Ascending aorta (tissue), 2 donors: Measurements from ENCODE around the gene SGCD. TPM values are rescaled to one million over a fixed set of nuclear protein-coding genes. Genes with fewer than 3 reads are reported as not detected.

Experiments
- DNase-seq, 2 donors: peaks; one replicate each; pipeline ENCODE4 v3.0.0-alpha.2; 2019; ENCODE audit warnings: low spot score in 2 of 2
- H3K27ac ChIP-seq, 2 donors: fragments of 200-600 bp; sonication (generic); one replicate each; pipeline ENCODE4 v1.5.1; 2016 to 2017; ENCODE audit warnings: mild to moderate bottlenecking in 1 of 2
- H3K27me3 ChIP-seq: fragments of 200-600 bp; sonication (generic); one replicate; pipeline ENCODE4 v1.5.1; 2017
- H3K36me3 ChIP-seq, 2 donors: fragments of 200-600 bp; sonication (generic); one replicate each; pipeline ENCODE4 v1.5.1; 2016
- H3K4me1 ChIP-seq, 2 donors: fragments of 200-600 bp; sonication (generic); one replicate each; pipeline ENCODE4 v1.5.1; 2016 to 2017; ENCODE audit warnings: mild to moderate bottlenecking in 1 of 2
- H3K4me3 ChIP-seq, 2 donors: fragments of 200-600 bp; sonication (generic); one replicate each; pipeline ENCODE4 v1.5.1; 2016 to 2017; ENCODE audit warnings: mild to moderate bottlenecking in 1 of 2
- H3K9me3 ChIP-seq, 2 donors: fragments of 200-600 bp; sonication (generic); one replicate each; pipeline ENCODE4 v1.5.1; 2016
- CTCF ChIP-seq, 3 experiments: fragments of 200-600 bp in 2 of 3; fragments of 450-650 bp in 1 of 3; sonication (generic) in 2 of 3; IDR thresholded peaks; one replicate each; pipeline ENCODE4 v1.5.1; 2016 to 2019; ENCODE audit warnings: antibody characterized with exemption in 3 of 3, mild to moderate bottlenecking in 1 of 3, moderate library complexity in 1 of 3
- intact Hi-C: fragments of 100-400 bp; cut with DNase I; formaldehyde crosslinking; loops from one replicate; pipeline ENCODE4 v1.15.1; 2023
- total RNA-seq: library from RNA; depleted of rRNA; stranded (reverse); fragments of >200 nt; gene quantifications from one replicate; pipeline ENCODE4 v1.1.0, GENCODE V29; 2016

The SGCD gene
- total RNA-seq, 1 donor from 2014 or later: 4.0 TPM

GRCh38 chr5:156383510-156384265, 56.7 kb downstream of the SGCD start:
- no peaks in the 10 kb centered on the region for H3K27me3 ChIP-seq
- TF ChIP-seq CTCF (IDR thresholded peaks at IDR 0.05): no peak
- no peaks in the 10 kb centered on the region for H3K9me3 ChIP-seq
- no peaks in the 10 kb centered on the region for H3K36me3 ChIP-seq
- no peak overlapping the region for H3K4me3 ChIP-seq
- H3K27ac ChIP-seq: no peak overlapping the region
- peaks cover 0 to 9% of the 10 kb centered on the region in 2 donors for H3K4me1 ChIP-seq
- DNase-seq: no peak
- intact Hi-C loops: no loop called here

- Histone ChIP-seq H3K27ac (no peak overlapping the region), H3K36me3 (no peaks in the 10 kb centered on the region), H3K4me1 (peaks cover 0 to 9% of the 10 kb centered on the region in 2 donors), H3K27me3 (no peaks in the 10 kb centered on the region), H3K4me3 (no peak overlapping the region), H3K9me3 (no peaks in the 10 kb centered on the region)
- no peak for TF ChIP-seq CTCF (IDR thresholded peaks at IDR 0.05)
- no peak for DNase-seq
- intact Hi-C loops: no loop called here
Observed at GRCh38 chr5:156385416-156385815, 58.5 kb downstream of the SGCD start.

- no peak for DNase-seq
- no peak overlapping the region for H3K4me3 ChIP-seq
- no peaks in the 10 kb centered on the region for H3K36me3 ChIP-seq
- H3K4me1 ChIP-seq: peaks cover 0 to 3% of the 10 kb centered on the region in 2 donors
- TF ChIP-seq CTCF (IDR thresholded peaks at IDR 0.05): no peak
- intact Hi-C loops: no loop called here
- H3K9me3 ChIP-seq: no peaks in the 10 kb centered on the region
- H3K27ac ChIP-seq: no peak overlapping the region
- no peaks in the 10 kb centered on the region for H3K27me3 ChIP-seq
Observed at GRCh38 chr5:156386976-156387375, 60.0 kb downstream of the SGCD start.

GRCh38 chr5:156387391-156387790, 60.4 kb downstream of the SGCD start:
- TF ChIP-seq CTCF (IDR thresholded peaks at IDR 0.05): no peak
- no peak for DNase-seq
- Histone ChIP-seq H3K4me3 (no peak overlapping the region), H3K27me3 (no peaks in the 10 kb centered on the region), H3K27ac (no peak overlapping the region), H3K4me1 (peaks cover 0 to 3% of the 10 kb centered on the region in 2 donors), H3K9me3 (no peaks in the 10 kb centered on the region), H3K36me3 (no peaks in the 10 kb centered on the region)
- intact Hi-C loops: no loop called here

- intact Hi-C loops: no loop called here
- H3K9me3 ChIP-seq: no peaks in the 10 kb centered on the region
- H3K4me1 ChIP-seq: peaks cover 0 to 3% of the 10 kb centered on the region in 2 donors
- no peak for TF ChIP-seq CTCF (IDR thresholded peaks at IDR 0.05)
- DNase-seq: no peak
- no peaks in the 10 kb centered on the region for H3K36me3 ChIP-seq
- no peak overlapping the region for H3K4me3 ChIP-seq
- no peaks in the 10 kb centered on the region for H3K27me3 ChIP-seq
- H3K27ac ChIP-seq: no peak overlapping the region
Observed at GRCh38 chr5:156388233-156388632, 61.3 kb downstream of the SGCD start.
